ENCODE data around the gene PRR35.
A peak's percentile ranks its signal among the peaks of the same experiment; 100 is the strongest.

The PRR35 gene

DNA sequence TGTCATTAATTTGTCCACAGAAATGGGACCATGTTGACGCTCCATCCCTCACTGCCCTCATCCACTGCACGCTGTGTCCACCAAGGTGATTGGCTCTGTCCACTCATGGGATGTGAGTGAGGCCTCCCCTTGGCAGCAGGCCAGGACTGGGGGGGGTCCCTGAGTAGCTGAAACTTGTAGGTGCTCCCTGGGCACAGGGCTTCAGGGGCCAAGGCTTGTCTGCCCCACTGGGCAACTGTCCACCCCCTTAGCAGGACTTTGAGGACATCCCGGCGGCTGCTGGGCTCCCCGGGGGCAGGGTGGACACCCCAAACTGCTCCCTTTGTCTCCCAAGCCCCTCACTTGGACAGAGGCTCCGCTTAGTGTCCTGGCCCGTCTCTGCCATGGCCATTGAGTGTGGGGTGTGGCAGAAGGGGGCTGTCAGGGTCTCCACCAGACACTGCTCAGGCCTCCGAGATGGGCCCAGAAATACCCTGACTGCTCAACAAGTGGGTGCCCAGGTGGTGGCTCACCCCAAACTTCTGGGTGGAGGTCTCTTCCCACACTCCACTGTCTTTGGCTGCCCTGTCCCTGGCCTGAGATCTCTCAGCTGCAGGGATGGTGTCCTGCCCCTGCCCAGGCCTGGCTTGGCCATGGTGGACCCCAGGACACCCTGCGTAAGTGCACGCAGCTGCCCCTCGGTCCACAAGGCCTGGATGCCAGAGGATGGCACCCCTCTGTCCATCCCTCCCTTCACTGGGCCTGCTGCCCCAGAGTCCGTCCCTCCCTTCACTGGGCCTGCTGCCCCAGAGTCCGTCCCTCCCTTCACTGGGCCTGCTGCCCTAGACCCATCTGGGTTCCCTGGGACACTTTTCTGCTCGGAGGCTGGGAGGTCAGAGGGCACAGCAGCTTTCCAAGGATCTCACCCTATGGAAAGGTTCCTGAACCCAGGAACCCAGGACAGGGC is 26.7 kb downstream of the PRR35 start:
- TF ChIP-seq, protein P1, sequence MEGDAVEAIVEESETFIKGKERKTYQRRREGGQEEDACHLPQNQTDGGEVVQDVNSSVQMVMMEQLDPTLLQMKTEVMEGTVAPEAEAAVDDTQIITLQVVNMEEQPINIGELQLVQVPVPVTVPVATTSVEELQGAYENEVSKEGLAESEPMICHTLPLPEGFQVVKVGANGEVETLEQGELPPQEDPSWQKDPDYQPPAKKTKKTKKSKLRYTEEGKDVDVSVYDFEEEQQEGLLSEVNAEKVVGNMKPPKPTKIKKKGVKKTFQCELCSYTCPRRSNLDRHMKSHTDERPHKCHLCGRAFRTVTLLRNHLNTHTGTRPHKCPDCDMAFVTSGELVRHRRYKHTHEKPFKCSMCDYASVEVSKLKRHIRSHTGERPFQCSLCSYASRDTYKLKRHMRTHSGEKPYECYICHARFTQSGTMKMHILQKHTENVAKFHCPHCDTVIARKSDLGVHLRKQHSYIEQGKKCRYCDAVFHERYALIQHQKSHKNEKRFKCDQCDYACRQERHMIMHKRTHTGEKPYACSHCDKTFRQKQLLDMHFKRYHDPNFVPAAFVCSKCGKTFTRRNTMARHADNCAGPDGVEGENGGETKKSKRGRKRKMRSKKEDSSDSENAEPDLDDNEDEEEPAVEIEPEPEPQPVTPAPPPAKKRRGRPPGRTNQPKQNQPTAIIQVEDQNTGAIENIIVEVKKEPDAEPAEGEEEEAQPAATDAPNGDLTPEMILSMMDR (IDR thresholded peaks at IDR 0.05; ENCODE audit: low read depth, low read length): no peak
- DNase-seq (ENCODE audit: extremely low read depth, low read depth): no peak

DNA sequence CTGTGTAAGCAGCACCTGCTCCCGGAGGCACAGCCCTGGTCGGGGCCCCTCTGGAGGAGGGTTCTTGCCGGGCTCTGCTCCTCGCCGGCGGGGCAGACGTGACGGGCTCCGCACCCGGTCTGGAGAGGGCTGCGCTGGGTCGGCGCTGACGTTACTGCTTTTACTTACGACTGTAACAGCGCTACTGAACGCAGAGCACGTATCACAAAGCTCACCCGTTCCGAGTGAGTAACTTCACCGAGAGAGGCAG is 28.4 kb downstream of the PRR35 start:
- no peak for DNase-seq (ENCODE audit: extremely low read depth, low read depth)
- TF ChIP-seq, protein P1 (IDR thresholded peaks at IDR 0.05; ENCODE audit: low read depth, low read length): no peak

DNA sequence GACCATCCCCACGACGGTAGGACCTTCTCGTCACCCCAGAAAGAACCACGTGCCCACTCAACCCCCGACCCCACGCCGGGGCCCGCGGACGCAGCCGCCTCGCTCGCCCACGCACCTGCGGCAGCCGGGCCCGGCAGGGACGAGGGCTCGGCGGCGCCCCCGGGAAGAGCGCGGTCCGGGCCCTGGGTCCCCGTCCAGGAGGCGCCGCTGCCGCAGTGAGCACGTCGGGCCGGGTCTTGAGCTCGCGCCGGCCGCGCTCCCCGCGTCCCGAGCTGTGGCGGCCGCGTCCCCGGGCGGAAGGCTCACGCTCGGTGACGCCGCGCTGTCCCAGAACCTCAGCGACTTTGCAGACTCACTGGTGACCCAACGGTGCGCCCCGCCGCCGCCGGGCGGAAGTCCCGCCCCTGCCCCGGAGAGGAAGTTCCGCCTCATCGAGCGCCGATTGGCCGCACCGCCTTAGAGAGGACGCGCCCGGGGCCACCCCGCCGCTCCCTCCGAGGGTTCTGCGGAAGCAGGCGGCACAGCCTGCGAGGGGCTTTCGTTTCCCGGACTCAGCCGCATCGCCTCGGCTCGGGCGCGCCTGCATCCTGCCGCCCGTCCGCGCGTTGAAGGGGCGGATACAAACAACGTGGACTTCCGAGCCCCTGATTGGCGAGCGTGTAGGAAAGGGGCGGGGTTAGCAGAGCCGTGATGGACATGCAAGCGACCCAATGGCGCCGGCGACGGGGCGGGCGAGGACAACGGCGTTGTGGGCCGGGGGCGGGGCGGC is 28.9 kb downstream of the PRR35 start:
- TF ChIP-seq, protein P1 (IDR thresholded peaks at IDR 0.05; ENCODE audit: low read depth, low read length): no peak
- DNase-seq (ENCODE audit: extremely low read depth, low read depth): peak; percentile 88

DNA sequence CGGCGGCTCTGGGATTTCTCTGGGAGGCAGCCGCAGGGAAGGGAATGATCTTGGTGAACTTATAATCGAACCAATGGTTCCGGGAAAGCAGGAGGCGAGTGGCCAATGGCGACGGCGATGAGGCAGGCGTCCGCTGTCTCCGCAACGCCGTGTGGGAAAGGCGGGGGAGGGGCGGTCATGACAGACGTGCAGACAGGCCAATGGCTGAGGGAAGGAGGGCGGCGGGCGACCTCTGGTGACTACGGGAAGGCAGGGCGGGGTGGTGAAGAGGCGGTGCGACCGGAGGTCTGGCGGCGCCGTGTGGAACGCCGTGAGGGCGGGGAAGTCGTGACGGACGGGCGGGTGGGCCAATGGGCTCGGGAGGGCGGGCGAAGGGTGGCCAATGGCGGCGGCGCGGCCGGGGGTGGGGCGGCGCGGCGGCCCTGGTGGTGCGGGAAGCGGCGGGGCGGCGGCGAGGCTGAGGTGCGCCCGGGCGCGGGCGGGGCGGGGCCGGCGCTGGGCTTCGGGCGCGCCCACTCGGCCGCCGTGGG is 29.5 kb downstream of the PRR35 start, which contains the start of gene RAB40C:
Gene RAB40C, plus strand, starts transcription at position 409 of the 530 bp plus-strand sequence. CDS start 226 bp downstream, outside the sequence.
- peak; percentile 97 for DNase-seq (ENCODE audit: extremely low read depth, low read depth)
- TF ChIP-seq, protein P1 (IDR thresholded peaks at IDR 0.05; ENCODE audit: low read depth, low read length): peak; percentile 1; the same call in 1 of the 2 replicates

DNA sequence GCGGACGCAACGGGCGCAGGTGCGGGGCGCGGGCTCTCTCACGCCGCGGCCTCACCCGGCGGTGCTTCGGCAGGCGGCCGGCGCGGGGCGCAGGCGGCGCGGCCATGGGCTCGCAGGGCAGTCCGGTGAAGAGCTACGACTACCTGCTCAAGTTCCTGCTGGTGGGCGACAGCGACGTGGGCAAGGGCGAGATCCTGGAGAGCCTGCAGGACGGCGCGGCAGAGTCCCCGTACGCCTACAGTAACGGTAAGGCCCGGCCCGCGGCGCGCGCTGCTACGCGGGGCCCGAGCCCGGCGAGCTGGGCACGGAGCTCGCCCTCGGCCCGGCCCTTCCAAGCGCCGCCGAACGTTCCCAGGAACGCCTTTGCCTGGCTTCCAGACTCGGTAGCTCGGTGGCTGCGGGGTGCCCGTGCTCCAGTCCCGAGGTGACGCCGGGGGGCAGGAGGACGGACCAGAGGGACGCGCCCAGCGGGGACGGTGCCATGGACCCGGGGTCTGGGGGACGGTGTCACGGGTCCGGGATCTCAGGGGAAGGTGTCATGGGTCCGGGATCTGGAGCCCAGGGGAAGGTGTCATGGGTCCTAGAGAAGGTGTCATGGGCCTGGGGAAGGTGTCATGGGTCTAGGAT is 30.1 kb downstream of the PRR35 start:
- no peak for DNase-seq (ENCODE audit: extremely low read depth, low read depth)

DNA sequence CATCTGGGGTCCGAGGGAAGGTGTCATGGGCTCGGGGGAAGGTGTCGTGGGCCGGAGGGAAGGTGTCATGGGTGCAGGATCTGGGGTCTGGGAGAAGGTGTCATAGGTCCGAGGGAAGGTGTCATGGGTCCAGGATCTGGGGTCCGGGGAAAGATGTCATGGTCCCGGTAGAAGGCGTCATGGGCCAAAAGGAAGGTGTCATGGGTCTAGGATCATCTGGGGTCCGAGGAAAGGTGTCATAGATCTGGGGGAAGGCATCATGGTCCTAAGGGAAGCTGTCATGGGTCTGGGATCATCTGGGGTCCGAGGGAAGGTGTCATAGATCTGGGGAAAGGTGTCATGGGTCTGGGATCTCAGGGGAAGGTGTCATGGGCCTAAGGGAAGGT is 30.6 kb downstream of the PRR35 start:
- TF ChIP-seq, protein P1 (IDR thresholded peaks at IDR 0.05; ENCODE audit: low read depth, low read length): no peak

More for the DNA sequence above, 30.1 kb downstream of the PRR35 start:
- TF ChIP-seq, protein P1 (IDR thresholded peaks at IDR 0.05; ENCODE audit: low read depth, low read length): no peak

More for the DNA sequence above, 30.6 kb downstream of the PRR35 start:
- DNase-seq (ENCODE audit: extremely low read depth, low read depth): no peak

Data from AG09319 (cell line).